IMR-90 (cell line): ENCODE measurements around the gene SLC27A2. TPM values are rescaled to one million over a fixed set of nuclear protein-coding genes. Genes with fewer than 3 reads are reported as not detected.

Experiments
- ATAC-seq: fragments of 200-7000 bp; cut with Tn5 transposase; 2 replicates; pipeline ENCODE4 v1.9.1; 2020; ENCODE audit warnings: low read depth, mild to moderate bottlenecking, moderate library complexity
- BruUV-seq: library from RNA; stranded (reverse); fragments of 400-500 nt; replicated peaks from 2 replicates; lab custom pipeline; 2021; lab: Mats Ljungman, UMichigan
- CTCF ChIA-PET: fragments of 300-600 bp; formaldehyde crosslinking; extraction: SDS; loops from one replicate; lab custom pipeline; 2021; ENCODE audit warnings: antibody characterized with exemption; lab: Yijun Ruan, JAX
- POLR2A ChIA-PET: fragments of 300-600 bp; sonication (Branson Sonifier 250); formaldehyde crosslinking; loops from one replicate; lab custom pipeline; 2022; ENCODE audit warnings: antibody characterized with exemption; ENCODE audit not compliant: unreplicated experiment; lab: Charles Lee
- DNase-seq: peaks from one replicate; pipeline ENCODE4 v3.0.0; 2013
- H2AFZ ChIP-seq: replicated peaks from 2 replicates; pipeline ENCODE3; 2013; ENCODE audit warnings: low read length, mild to moderate bottlenecking; ENCODE audit not compliant: poor library complexity
- H2AK5ac ChIP-seq: 2 replicates; pipeline ENCODE4 v1.6.1; 2013; ENCODE audit warnings: low read depth, low read length, inconsistent platforms
- H2AK9ac ChIP-seq: replicated peaks from 2 replicates; pipeline ENCODE3; 2013; ENCODE audit warnings: mild to moderate bottlenecking, low read depth, low read length, moderate library complexity; ENCODE audit not compliant: poor library complexity
- H2BK120ac ChIP-seq: 2 replicates; pipeline ENCODE4 v1.6.1; 2013; ENCODE audit warnings: low read depth, low read length, inconsistent platforms
- H2BK15ac ChIP-seq: 3 replicates; pipeline ENCODE4 v1.6.1; 2013; ENCODE audit warnings: low read depth, low read length, inconsistent platforms
- H2BK20ac ChIP-seq: 2 replicates; pipeline ENCODE4 v1.6.1; 2013; ENCODE audit warnings: low read depth, mild to moderate bottlenecking, inconsistent platforms, low read length, moderate library complexity
- H2BK5ac ChIP-seq: 2 replicates; pipeline ENCODE4 v1.6.1; 2013; ENCODE audit warnings: mild to moderate bottlenecking, low read depth, low read length, inconsistent platforms; ENCODE audit not compliant: poor library complexity, severe bottlenecking
- H3K14ac ChIP-seq: replicated peaks from 2 replicates; pipeline ENCODE4 v1.6.1; 2013; ENCODE audit warnings: low read depth, low read length, inconsistent platforms
- H3K18ac ChIP-seq: 2 replicates; pipeline ENCODE4 v1.6.1; 2013; ENCODE audit warnings: low read depth, low read length, control low read depth
- H3K23ac ChIP-seq: 2 replicates; pipeline ENCODE4 v1.6.1; 2013; ENCODE audit warnings: low read depth, low read length, inconsistent platforms
- H3K27ac ChIP-seq: 2 replicates; pipeline ENCODE4 v1.5.1; 2013; ENCODE audit warnings: mild to moderate bottlenecking, control low read depth, low read length; ENCODE audit not compliant: insufficient read depth
- H3K27me3 ChIP-seq: 2 replicates; pipeline ENCODE4 v1.6.1; 2013; ENCODE audit warnings: low read length; ENCODE audit not compliant: control insufficient read depth, insufficient read depth
- H3K36me3 ChIP-seq: 2 replicates; pipeline ENCODE4 v1.6.1; 2013; ENCODE audit warnings: low read length, mixed read lengths; ENCODE audit not compliant: control insufficient read depth, insufficient read depth
- H3K4ac ChIP-seq: 2 replicates; pipeline ENCODE4 v1.6.1; 2013; ENCODE audit warnings: low read depth, low read length, inconsistent platforms
- H3K4me1 ChIP-seq: 2 replicates; pipeline ENCODE4 v1.6.1; 2013; ENCODE audit warnings: low read length, mixed read lengths; ENCODE audit not compliant: control insufficient read depth, insufficient read depth
- H3K4me2 ChIP-seq: 2 replicates; pipeline ENCODE4 v1.6.1; 2013; ENCODE audit warnings: low read depth, mild to moderate bottlenecking, control low read depth, low read length, moderate library complexity
- H3K4me3 ChIP-seq: 2 replicates; pipeline ENCODE4 v1.5.1; 2013; ENCODE audit warnings: low read depth, mild to moderate bottlenecking, control low read depth, low read length, moderate library complexity; ENCODE audit not compliant: insufficient read depth
- H3K56ac ChIP-seq: 2 replicates; pipeline ENCODE4 v1.6.1; 2013; ENCODE audit warnings: low read length, inconsistent platforms; ENCODE audit not compliant: insufficient read depth; ENCODE audit errors: extremely low read depth
- H3K79me1 ChIP-seq, 2 experiments: 2 replicates each; pipeline ENCODE4 v1.6.1; 2013; ENCODE audit warnings: low read length in 2 of 2, inconsistent platforms in 1 of 2, low read depth in 1 of 2
- H3K9ac ChIP-seq: 2 replicates; pipeline ENCODE4 v1.6.1; 2013; ENCODE audit warnings: low read depth, low read length, control low read depth
- H3K9me1 ChIP-seq: 2 replicates; pipeline ENCODE4 v1.6.1; 2013; ENCODE audit warnings: low read length, inconsistent platforms; ENCODE audit not compliant: insufficient read depth
- H3K9me3 ChIP-seq: 2 replicates; pipeline ENCODE4 v1.6.1; 2013; ENCODE audit warnings: low read length; ENCODE audit not compliant: control insufficient read depth, insufficient read depth
- H4K20me1 ChIP-seq: 2 replicates; pipeline ENCODE4 v1.6.1; 2013; ENCODE audit warnings: low read length, inconsistent platforms; ENCODE audit not compliant: insufficient read depth
- H4K5ac ChIP-seq: 2 replicates; pipeline ENCODE4 v1.6.1; 2013; ENCODE audit warnings: mild to moderate bottlenecking, low read depth, low read length, control low read depth
- H4K8ac ChIP-seq, 2 experiments: 2 replicates each; pipeline ENCODE4 v1.6.1; 2013; ENCODE audit warnings: low read depth in 2 of 2, low read length in 2 of 2, control low read depth in 1 of 2, inconsistent platforms in 1 of 2
- H4K91ac ChIP-seq: 2 replicates; pipeline ENCODE4 v1.6.1; 2013; ENCODE audit warnings: low read depth, low read length, inconsistent platforms; ENCODE audit not compliant: insufficient read depth
- BHLHE40 ChIP-seq: fragments of 150-350 bp; IDR thresholded peaks from 2 replicates; pipeline ENCODE4 v1.6.1; 2016; ENCODE audit warnings: mild to moderate bottlenecking, low read depth, low read length
- CEBPB ChIP-seq: IDR thresholded peaks from 2 replicates; pipeline ENCODE4 v1.6.1; 2012; ENCODE audit warnings: low read depth, low read length, improper control_type of control experiment
- CHD1 ChIP-seq: IDR thresholded peaks from 2 replicates; pipeline ENCODE4 v1.6.1; 2012; ENCODE audit warnings: low read depth, low read length, improper control_type of control experiment
- FOS ChIP-seq: fragments of 150-350 bp; IDR thresholded peaks from 2 replicates; pipeline ENCODE4 v1.6.1; 2016; ENCODE audit warnings: low read depth, low read length
- MAFK ChIP-seq: IDR thresholded peaks from 2 replicates; pipeline ENCODE4 v1.6.1; 2012; ENCODE audit warnings: low read depth, low read length, improper control_type of control experiment
- MXI1 ChIP-seq: IDR thresholded peaks from 2 replicates; pipeline ENCODE4 v1.6.1; 2012; ENCODE audit warnings: low read depth, mild to moderate bottlenecking, low read length, moderate library complexity, borderline replicate concordance
- NFE2L2 ChIP-seq: fragments of 150-350 bp; IDR thresholded peaks from 2 replicates; pipeline ENCODE4 v1.6.1; 2016; ENCODE audit warnings: low read depth, mild to moderate bottlenecking, low read length
- POLR2A ChIP-seq: IDR thresholded peaks from 2 replicates; pipeline ENCODE4 v1.6.1; 2012; ENCODE audit warnings: mild to moderate bottlenecking, low read depth, low read length
- RAD21 ChIP-seq: IDR thresholded peaks from 2 replicates; pipeline ENCODE4 v1.6.1; 2012; ENCODE audit warnings: low read length, improper control_type of control experiment
- RCOR1 ChIP-seq: IDR thresholded peaks from 2 replicates; pipeline ENCODE4 v1.6.1; 2012; ENCODE audit warnings: mild to moderate bottlenecking, low read length, improper control_type of control experiment; ENCODE audit not compliant: insufficient replicate concordance
- RFX5 ChIP-seq: IDR thresholded peaks from 2 replicates; pipeline ENCODE4 v1.8.0; 2012; ENCODE audit warnings: low read depth, mild to moderate bottlenecking, low read length, moderate library complexity
- SMC3 ChIP-seq: fragments of 150-350 bp; IDR thresholded peaks from 2 replicates; pipeline ENCODE4 v1.6.1; 2016; ENCODE audit warnings: low read depth, mild to moderate bottlenecking, antibody characterized with exemption, low read length, moderate library complexity
- WGBS, 2 experiments: methylation state at CpG; one replicate each; pipeline versions ENCODE4 v1.1.5 to v1.1.7; 2013; ENCODE audit warnings: missing lambda C conversion rate in 2 of 2; ENCODE audit not compliant: insufficient read length in 1 of 2; ENCODE audit errors: extremely low coverage in 2 of 2; 5-methylcytosine and 5-hydroxymethylcytosine counted together
- dilution Hi-C: fragments of 300-500 bp; cut with HindIII; formaldehyde crosslinking; loops from one replicate; pipeline ENCODE4 v1.14.3; 2018; ENCODE audit warnings: low sequenced_read_pairs; ENCODE audit not compliant: unreplicated experiment
- in situ Hi-C: fragments of 300-500 bp; cut with MboI; formaldehyde crosslinking; loops from 3 replicates; pipeline ENCODE4 v1.14.3; 2019; ENCODE audit warnings: low sequenced_read_pairs, inconsistent platforms, mixed read lengths
- intact Hi-C: fragments of 100-400 bp; cut with micrococcal nuclease; formaldehyde crosslinking; loops from 2 replicates; pipeline ENCODE4 v1.10.0; 2022
- polyA plus RNA-seq, 3 experiments: library from polyadenylated mRNA; depleted of rRNA; stranded (reverse); fragments of >200 nt; gene quantifications; 2 replicates each; pipeline ENCODE4 v1.2.3, GENCODE V29; 2012; ENCODE audit warnings: low replicate concordance in 1 of 3
- total RNA-seq: library from RNA; depleted of rRNA; stranded (reverse); fragments of >200 nt; gene quantifications from 2 replicates; pipeline ENCODE4 v1.2.3, GENCODE V29; 2012
- TF ChIP-seq, protein P1 (sequence below): fragments of 150-350 bp; IDR thresholded peaks from 2 replicates; pipeline ENCODE4 v1.6.1; 2017; ENCODE audit warnings: mild to moderate bottlenecking, antibody characterized with exemption, low read length, low read depth
- TF ChIP-seq, protein P2 (sequence below): conservative IDR thresholded peaks from 2 replicates; pipeline ENCODE4 v1.5.1; 2012; ENCODE audit warnings: mild to moderate bottlenecking, low read depth, low read length, improper control_type of control experiment
- TF ChIP-seq, protein P3 (sequence below): fragments of 150-350 bp; IDR thresholded peaks from 2 replicates; pipeline ENCODE4 v1.6.1; 2016; ENCODE audit warnings: low read depth, mild to moderate bottlenecking, low read length, moderate library complexity, borderline replicate concordance

Gene SLC27A2
- total and polyA plus RNA-seq, 2 of the 4 experiments (the other 2 are of a cell fraction): under 0.01 TPM; not detected in 1

DNA sequence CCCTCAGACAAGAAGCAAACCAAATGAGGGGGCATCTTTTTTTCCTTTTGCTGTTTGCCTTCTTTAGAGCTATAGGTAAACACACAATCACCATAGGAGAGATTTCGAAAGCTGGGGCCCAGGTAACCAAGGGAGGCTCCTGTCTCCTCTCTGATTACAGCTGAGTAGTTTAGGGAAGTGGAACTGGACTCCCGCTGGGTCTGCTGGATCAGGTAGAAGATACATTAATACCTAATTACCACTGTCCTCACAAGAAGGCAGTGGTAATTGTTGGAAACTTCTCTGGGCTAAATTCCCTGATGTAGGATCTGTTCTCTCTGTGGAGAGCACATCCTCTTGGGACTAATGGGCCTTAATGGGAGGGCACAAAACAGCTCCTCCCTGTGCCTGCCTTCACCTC is 50.8 kb downstream of the SLC27A2 start:
- Histone ChIP-seq H3K9me1 (peaks cover under 1% of the 10 kb centered on the region; the same call in 1 of the 2 replicates), H3K23ac (no peak overlapping the region), H2AK9ac (no peak overlapping the region), H4K91ac (no peak overlapping the region), H2AFZ (no peak overlapping the region), H3K56ac (no peak overlapping the region), H3K14ac (no peak overlapping the region), H2BK5ac (no peak overlapping the region), H4K5ac (no peak overlapping the region), H3K9ac (no peak overlapping the region), H3K27me3 (no peaks in the 10 kb centered on the region), H3K4me3 (no peak overlapping the region), H2BK20ac (no peak overlapping the region), H3K79me1 (no peaks in the 10 kb centered on the region), H3K4ac (no peak overlapping the region), H2AK5ac (no peak overlapping the region), H3K27ac (no peak overlapping the region), H3K9me3 (no peaks in the 10 kb centered on the region), H3K36me3 (no peaks in the 10 kb centered on the region), H2BK15ac (no peak overlapping the region), H4K8ac (no peak overlapping the region), H4K20me1 (no peaks in the 10 kb centered on the region), H2BK120ac (no peak overlapping the region), H3K4me2 (no peak overlapping the region), H3K4me1 (no peaks in the 10 kb centered on the region), H3K18ac (no peak overlapping the region)
- no TSS peak for BruUV-seq
- no peak for TF ChIP-seq MAFK
- TF ChIP-seq, protein P1, sequence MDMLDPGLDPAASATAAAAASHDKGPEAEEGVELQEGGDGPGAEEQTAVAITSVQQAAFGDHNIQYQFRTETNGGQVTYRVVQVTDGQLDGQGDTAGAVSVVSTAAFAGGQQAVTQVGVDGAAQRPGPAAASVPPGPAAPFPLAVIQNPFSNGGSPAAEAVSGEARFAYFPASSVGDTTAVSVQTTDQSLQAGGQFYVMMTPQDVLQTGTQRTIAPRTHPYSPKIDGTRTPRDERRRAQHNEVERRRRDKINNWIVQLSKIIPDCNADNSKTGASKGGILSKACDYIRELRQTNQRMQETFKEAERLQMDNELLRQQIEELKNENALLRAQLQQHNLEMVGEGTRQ: no peak
- TF ChIP-seq NFE2L2: no peak
- no peak for TF ChIP-seq FOS
- TF ChIP-seq RAD21: no peak
- no peak for TF ChIP-seq CHD1
- no peak for TF ChIP-seq RFX5
- no peak for TF ChIP-seq MXI1
- no peak for TF ChIP-seq RCOR1
- TF ChIP-seq BHLHE40: no peak
- no peak for TF ChIP-seq POLR2A
- TF ChIP-seq SMC3: no peak
- TF ChIP-seq CEBPB: no peak
- TF ChIP-seq, protein P2, sequence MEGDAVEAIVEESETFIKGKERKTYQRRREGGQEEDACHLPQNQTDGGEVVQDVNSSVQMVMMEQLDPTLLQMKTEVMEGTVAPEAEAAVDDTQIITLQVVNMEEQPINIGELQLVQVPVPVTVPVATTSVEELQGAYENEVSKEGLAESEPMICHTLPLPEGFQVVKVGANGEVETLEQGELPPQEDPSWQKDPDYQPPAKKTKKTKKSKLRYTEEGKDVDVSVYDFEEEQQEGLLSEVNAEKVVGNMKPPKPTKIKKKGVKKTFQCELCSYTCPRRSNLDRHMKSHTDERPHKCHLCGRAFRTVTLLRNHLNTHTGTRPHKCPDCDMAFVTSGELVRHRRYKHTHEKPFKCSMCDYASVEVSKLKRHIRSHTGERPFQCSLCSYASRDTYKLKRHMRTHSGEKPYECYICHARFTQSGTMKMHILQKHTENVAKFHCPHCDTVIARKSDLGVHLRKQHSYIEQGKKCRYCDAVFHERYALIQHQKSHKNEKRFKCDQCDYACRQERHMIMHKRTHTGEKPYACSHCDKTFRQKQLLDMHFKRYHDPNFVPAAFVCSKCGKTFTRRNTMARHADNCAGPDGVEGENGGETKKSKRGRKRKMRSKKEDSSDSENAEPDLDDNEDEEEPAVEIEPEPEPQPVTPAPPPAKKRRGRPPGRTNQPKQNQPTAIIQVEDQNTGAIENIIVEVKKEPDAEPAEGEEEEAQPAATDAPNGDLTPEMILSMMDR: no peak
- TF ChIP-seq, protein P3, sequence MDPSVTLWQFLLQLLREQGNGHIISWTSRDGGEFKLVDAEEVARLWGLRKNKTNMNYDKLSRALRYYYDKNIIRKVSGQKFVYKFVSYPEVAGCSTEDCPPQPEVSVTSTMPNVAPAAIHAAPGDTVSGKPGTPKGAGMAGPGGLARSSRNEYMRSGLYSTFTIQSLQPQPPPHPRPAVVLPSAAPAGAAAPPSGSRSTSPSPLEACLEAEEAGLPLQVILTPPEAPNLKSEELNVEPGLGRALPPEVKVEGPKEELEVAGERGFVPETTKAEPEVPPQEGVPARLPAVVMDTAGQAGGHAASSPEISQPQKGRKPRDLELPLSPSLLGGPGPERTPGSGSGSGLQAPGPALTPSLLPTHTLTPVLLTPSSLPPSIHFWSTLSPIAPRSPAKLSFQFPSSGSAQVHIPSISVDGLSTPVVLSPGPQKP: no peak
- ChIA-PET POLR2A (no interaction called here), CTCF (no interaction called here)
- no peak for ATAC-seq
- DNase-seq: no peak
- WGBS, 2 experiments: no CpG with 5 or more reads among the region's 2 CpGs
- dilution Hi-C loops: no loop called here
- in situ Hi-C loops: no loop called here
- intact Hi-C loops: no loop called here
